Caco-2 (cell line): ENCODE results near the gene ERF. TPM values are rescaled to one million over a fixed set of nuclear protein-coding genes. Genes with fewer than 3 reads are reported as not detected.
A peak's percentile ranks its signal among the peaks of the same experiment; 100 is the strongest.

Experiments used
- BruUV-seq: library from RNA; stranded (reverse); fragments of 400-500 nt; replicated peaks from 2 replicates; lab custom pipeline; 2021; lab: Mats Ljungman, UMichigan
- CTCF ChIA-PET: fragments of 300-600 bp; sonication (Branson Sonifier 250); formaldehyde crosslinking; loops from one replicate; lab custom pipeline; 2022; ENCODE audit warnings: antibody characterized with exemption; lab: Charles Lee
- POLR2A ChIA-PET: fragments of 300-600 bp; sonication (Branson Sonifier 250); formaldehyde crosslinking; loops from one replicate; lab custom pipeline; 2022; ENCODE audit warnings: antibody characterized with exemption; lab: Charles Lee
- DNase-seq, 2 experiments: peaks; one replicate each; pipeline versions ENCODE4 v3.0.0 to v3.0.0-alpha.2; 2020 to 2022
- H3K27me3 ChIP-seq: replicated peaks from 2 replicates; pipeline ENCODE4 v1.6.0; 2011; ENCODE audit warnings: low read length; ENCODE audit not compliant: control insufficient read depth, insufficient read depth
- H3K36me3 ChIP-seq: 2 replicates; pipeline ENCODE4 v1.5.1; 2011; ENCODE audit warnings: low read length; ENCODE audit not compliant: control insufficient read depth, insufficient read depth
- H3K4me1 ChIP-seq: fragments of 250-450 bp; sonication (Bioruptor Pico); 2 replicates; pipeline ENCODE4 v1.5.1; 2020; ENCODE audit warnings: mild to moderate bottlenecking
- H3K4me3 ChIP-seq: 2 replicates; pipeline ENCODE4 v1.5.1; 2011; ENCODE audit warnings: low read depth, mild to moderate bottlenecking, control low read depth, low read length
- H3K9me3 ChIP-seq: fragments of 250-450 bp; sonication (Bioruptor Pico); 2 replicates; pipeline ENCODE4 v1.5.1; 2020; ENCODE audit warnings: mild to moderate bottlenecking, moderate library complexity
- H3K27ac Mint-ChIP-seq: one replicate; pipeline ENCODE4 v1.8.0; 2022; ENCODE audit warnings: mixed read lengths; ENCODE audit not compliant: unreplicated experiment
- H3K27me3 Mint-ChIP-seq: one replicate; pipeline ENCODE4 v1.8.0; 2022; ENCODE audit warnings: mixed read lengths; ENCODE audit not compliant: insufficient read depth, unreplicated experiment
- H3K36me3 Mint-ChIP-seq: one replicate; pipeline ENCODE4 v1.8.0; 2022; ENCODE audit warnings: mild to moderate bottlenecking, mixed read lengths; ENCODE audit not compliant: insufficient read depth, unreplicated experiment
- H3K4me1 Mint-ChIP-seq: one replicate; pipeline ENCODE4 v1.8.0; 2022; ENCODE audit warnings: low read depth, mixed read lengths; ENCODE audit not compliant: unreplicated experiment
- H3K4me3 Mint-ChIP-seq: one replicate; pipeline ENCODE4 v1.8.0; 2022; ENCODE audit warnings: mild to moderate bottlenecking, moderate library complexity, mixed read lengths; ENCODE audit not compliant: unreplicated experiment
- H3K9me3 Mint-ChIP-seq: one replicate; pipeline ENCODE4 v1.8.0; 2022; ENCODE audit warnings: mixed read lengths; ENCODE audit not compliant: unreplicated experiment
- intact Hi-C: fragments of 100-400 bp; cut with micrococcal nuclease; formaldehyde crosslinking; loops from one replicate; pipeline ENCODE4 v1.10.0; 2022; ENCODE audit not compliant: unreplicated experiment
- total RNA-seq: library from RNA; stranded (reverse); gene quantifications from 2 replicates; pipeline ENCODE4 v1.2.3, GENCODE V29; 2022
- TF ChIP-seq, protein P1 (sequence below), 2 experiments: fragments of 200-600 bp in 1 of 2; IDR thresholded peaks; 1 replicate in 1 of 2; 2 replicates in 1 of 2; pipeline versions ENCODE4 v1.5.1 to v1.8.0; 2011 to 2022; ENCODE audit warnings: antibody characterized with exemption in 1 of 2, control low read depth in 1 of 2, inconsistent platforms in 1 of 2, low read depth in 1 of 2, low read length in 1 of 2, mild to moderate bottlenecking in 1 of 2, moderate library complexity in 1 of 2; ENCODE audit not compliant: insufficient read depth in 1 of 2, severe bottlenecking in 1 of 2, unreplicated experiment in 1 of 2

Gene ERF
- total RNA-seq, 1 experiment from 2014 or later: 149 TPM

DNA sequence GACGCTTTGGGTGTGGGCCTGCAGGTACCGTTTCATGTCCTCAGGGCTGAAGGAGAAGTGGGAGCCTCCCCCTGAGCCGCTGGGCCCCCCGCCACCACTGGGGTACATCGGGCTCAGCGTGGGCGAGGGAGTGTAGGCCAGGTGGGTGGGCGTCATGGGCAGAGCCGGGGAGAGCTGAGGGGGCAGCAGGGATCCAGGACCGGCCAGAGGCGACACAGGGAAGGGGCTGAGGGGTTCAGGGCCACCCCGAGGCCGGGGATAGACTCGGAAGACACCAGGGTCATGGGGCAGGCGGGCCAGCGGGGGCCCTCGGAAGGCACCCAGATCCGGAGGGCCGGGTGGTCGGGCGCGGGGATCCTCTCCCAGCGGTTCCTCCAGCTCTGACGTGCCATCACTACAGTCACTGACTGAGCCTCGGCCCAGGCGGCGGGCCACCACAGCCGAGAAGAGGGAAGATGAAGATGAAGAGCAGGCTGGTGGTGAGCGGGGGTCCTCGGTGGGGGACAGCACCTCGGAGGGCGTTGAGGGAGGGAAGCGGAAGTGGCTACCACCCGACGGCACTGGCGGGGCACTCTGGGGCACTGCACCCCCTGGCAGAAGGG lies 5.7 kb downstream of the ERF start:
- Histone ChIP-seq H3K4me3 (no peak overlapping the region), H3K36me3 (peaks cover 5% of the 10 kb centered on the region), H3K27me3 (no peaks in the 10 kb centered on the region), H3K9me3 (no peaks in the 10 kb centered on the region), H3K4me1 (peaks cover 26% of the 10 kb centered on the region)
- DNase-seq: no peak
- Mint-ChIP-seq H3K27me3 (no peaks in the 10 kb centered on the region), H3K4me1 (peaks cover 35% of the 10 kb centered on the region), H3K36me3 (peaks cover 75% of the 10 kb centered on the region), H3K4me3 (no peak overlapping the region), H3K27ac (peak overlapping the region; percentile 67), H3K9me3 (no peaks in the 10 kb centered on the region)
- intact Hi-C loops: no loop called here
- TF ChIP-seq, protein P1, sequence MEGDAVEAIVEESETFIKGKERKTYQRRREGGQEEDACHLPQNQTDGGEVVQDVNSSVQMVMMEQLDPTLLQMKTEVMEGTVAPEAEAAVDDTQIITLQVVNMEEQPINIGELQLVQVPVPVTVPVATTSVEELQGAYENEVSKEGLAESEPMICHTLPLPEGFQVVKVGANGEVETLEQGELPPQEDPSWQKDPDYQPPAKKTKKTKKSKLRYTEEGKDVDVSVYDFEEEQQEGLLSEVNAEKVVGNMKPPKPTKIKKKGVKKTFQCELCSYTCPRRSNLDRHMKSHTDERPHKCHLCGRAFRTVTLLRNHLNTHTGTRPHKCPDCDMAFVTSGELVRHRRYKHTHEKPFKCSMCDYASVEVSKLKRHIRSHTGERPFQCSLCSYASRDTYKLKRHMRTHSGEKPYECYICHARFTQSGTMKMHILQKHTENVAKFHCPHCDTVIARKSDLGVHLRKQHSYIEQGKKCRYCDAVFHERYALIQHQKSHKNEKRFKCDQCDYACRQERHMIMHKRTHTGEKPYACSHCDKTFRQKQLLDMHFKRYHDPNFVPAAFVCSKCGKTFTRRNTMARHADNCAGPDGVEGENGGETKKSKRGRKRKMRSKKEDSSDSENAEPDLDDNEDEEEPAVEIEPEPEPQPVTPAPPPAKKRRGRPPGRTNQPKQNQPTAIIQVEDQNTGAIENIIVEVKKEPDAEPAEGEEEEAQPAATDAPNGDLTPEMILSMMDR (IDR thresholded peaks at IDR 0.05; ENCODE audit: insufficient read depth in 1 of 2, low read depth in 1 of 2, low read length in 1 of 2, severe bottlenecking in 1 of 2, unreplicated experiment in 1 of 2): no peak
- ChIA-PET CTCF (no interaction called here), POLR2A (no interaction called here)
- BruUV-seq: no TSS peak

DNA sequence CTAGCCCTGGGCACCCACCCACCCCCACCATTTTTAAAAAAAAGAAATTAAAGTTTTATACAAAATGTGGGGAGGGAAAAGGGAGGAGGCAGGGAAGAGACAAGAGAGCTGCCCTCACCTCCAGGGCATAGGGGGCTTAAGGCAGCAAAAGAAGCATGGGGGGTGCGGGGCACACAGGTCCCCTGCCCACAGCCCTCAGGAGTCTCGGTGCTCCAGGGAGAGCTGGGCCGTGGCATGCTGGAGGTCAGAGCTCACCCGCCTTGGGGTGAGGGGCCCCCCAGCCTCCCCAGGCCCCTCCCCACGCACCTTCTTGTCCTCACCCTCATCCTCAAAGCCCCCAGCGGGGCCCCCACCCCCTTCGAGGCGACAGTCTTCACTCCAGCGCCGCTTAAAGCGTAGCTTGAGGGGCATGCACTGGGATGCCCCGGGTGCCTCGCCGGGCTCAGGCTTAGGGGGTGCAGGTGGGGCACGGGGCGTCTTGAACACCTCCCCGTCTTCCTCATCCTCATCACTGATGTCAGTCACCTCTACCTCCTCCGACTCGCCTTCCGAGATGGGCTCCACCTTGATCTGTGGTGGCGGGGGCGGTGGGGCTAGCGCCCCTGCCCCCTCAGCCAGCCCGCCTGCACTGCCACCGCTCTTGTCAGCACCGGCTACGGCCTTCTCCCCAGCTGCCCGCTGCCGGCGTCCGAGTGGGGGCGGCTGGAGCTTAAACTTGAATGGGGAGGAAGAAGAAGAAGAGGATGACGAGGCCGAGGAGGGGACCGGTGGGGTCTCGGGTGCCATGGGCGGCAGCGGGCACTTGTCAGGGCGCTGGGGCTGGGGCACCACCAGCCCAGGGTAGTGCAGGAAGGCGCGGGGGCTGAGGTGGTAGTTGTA lies 6.4 kb downstream of the ERF start:
- TF ChIP-seq, protein P1 (IDR thresholded peaks at IDR 0.05; ENCODE audit: insufficient read depth in 1 of 2, low read depth in 1 of 2, low read length in 1 of 2, severe bottlenecking in 1 of 2, unreplicated experiment in 1 of 2): no peak
- BruUV-seq: no TSS peak
- H3K36me3 ChIP-seq: peaks cover 5% of the 10 kb centered on the region
- POLR2A ChIA-PET: no interaction called here
- Mint-ChIP-seq H3K36me3 (peaks cover 75% of the 10 kb centered on the region), H3K4me1 (peaks cover 35% of the 10 kb centered on the region), H3K27ac (peak overlapping the region; percentile 67), H3K9me3 (no peaks in the 10 kb centered on the region), H3K27me3 (no peaks in the 10 kb centered on the region), H3K4me3 (no peak overlapping the region)
- CTCF ChIA-PET: no interaction called here
- H3K27me3 ChIP-seq: no peaks in the 10 kb centered on the region
- DNase-seq: no peak
- H3K9me3 ChIP-seq: no peaks in the 10 kb centered on the region
- peaks cover 26% of the 10 kb centered on the region for H3K4me1 ChIP-seq
- H3K4me3 ChIP-seq: no peak overlapping the region
- intact Hi-C loops: no loop called here

DNA sequence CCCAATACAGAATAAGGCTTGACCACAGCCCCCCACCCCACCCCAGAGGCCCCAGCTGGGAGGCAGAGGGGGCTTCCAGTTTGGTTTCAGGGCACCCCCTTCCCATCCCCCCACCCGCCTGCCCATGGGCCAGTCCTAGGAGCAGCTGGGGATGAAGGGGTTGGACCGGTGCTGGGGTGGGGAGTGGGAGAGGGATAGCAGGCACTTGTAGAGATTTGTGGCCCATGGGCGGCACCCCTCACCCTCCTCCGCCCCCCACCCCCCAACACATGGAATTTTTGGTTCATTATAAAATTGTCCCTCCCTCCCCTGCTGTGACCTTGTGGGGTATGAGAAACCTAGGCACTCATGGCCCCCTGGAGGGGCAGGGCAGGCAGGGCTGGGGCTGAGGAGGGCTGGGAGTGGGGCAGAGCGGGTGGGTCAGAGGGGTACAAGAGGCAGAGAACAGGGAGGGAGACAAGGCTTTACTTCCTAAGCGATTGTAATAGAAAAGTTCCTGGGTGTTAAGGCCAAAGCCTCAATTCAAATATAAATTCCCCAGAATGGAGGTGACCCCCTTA lies 7.2 kb downstream of the ERF start:
- DNase-seq: no peak
- no peaks in the 10 kb centered on the region for H3K27me3 Mint-ChIP-seq

More for the DNA sequence above, 7.2 kb downstream of the ERF start:
- H3K36me3 ChIP-seq: peaks cover 5% of the 10 kb centered on the region
- ChIA-PET POLR2A (no interaction called here), CTCF (interaction anchor here (2.1 kb wide), 1 partner anchor 32 kb away, joined by 25 read pairs; no protein-coding TSS in a partner anchor)
- H3K4me1 Mint-ChIP-seq: peaks cover 32% of the 10 kb centered on the region
- H3K4me3 ChIP-seq: no peak overlapping the region
- H3K27me3 ChIP-seq: no peaks in the 10 kb centered on the region
- no peaks in the 10 kb centered on the region for H3K9me3 ChIP-seq
- TF ChIP-seq, protein P1 (IDR thresholded peaks at IDR 0.05; ENCODE audit: insufficient read depth in 1 of 2, low read depth in 1 of 2, low read length in 1 of 2, severe bottlenecking in 1 of 2, unreplicated experiment in 1 of 2): no peak
- no peaks in the 10 kb centered on the region for H3K9me3 Mint-ChIP-seq
- no TSS peak for BruUV-seq
- intact Hi-C loops: no loop called here
- H3K36me3 Mint-ChIP-seq: peaks cover 75% of the 10 kb centered on the region
- no peak overlapping the region for H3K4me3 Mint-ChIP-seq
- H3K27ac Mint-ChIP-seq: no peak overlapping the region
- H3K4me1 ChIP-seq: peaks cover 23% of the 10 kb centered on the region
